ENCODE results near the gene HOXA13. TPM values are rescaled to one million over a fixed set of nuclear protein-coding genes. Genes with fewer than 3 reads are reported as not detected.

HOXA13 gene
- total RNA-seq, 1 donor from 2014 or later: not detected

DNA sequence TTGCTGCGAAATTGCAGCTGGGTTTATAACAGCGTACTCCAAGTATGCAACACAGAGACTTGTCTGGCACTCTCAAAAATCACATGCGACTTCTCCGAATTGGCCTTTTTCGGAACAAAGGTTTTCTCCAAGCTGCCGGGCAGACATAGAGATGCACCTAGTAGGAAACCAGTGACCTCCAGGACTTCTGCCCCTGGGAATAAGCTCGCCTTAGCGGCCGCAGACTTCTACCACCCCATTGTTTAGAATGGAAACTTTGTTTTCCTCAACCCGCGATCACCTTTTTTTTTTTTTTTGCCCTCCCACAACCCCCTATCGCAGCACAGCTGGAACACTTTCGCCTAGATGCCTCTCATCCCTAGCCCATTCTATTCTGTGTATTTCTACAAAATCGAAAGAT lies 20.9 kb downstream of the HOXA13 start:
- Mint-ChIP-seq H3K36me3 (ENCODE audit: low read depth, unreplicated experiment) (no peaks in the 10 kb centered on the region), H3K27me3 (ENCODE audit: unreplicated experiment) (peaks cover 42% of the 10 kb centered on the region), H3K27ac (ENCODE audit: unreplicated experiment) (no peak overlapping the region), H3K9me3 (ENCODE audit: unreplicated experiment) (no peaks in the 10 kb centered on the region), H3K4me1 (ENCODE audit: unreplicated experiment) (peaks cover 23% of the 10 kb centered on the region), H3K4me3 (ENCODE audit: unreplicated experiment) (no peak overlapping the region)
- TF ChIP-seq, protein P1, sequence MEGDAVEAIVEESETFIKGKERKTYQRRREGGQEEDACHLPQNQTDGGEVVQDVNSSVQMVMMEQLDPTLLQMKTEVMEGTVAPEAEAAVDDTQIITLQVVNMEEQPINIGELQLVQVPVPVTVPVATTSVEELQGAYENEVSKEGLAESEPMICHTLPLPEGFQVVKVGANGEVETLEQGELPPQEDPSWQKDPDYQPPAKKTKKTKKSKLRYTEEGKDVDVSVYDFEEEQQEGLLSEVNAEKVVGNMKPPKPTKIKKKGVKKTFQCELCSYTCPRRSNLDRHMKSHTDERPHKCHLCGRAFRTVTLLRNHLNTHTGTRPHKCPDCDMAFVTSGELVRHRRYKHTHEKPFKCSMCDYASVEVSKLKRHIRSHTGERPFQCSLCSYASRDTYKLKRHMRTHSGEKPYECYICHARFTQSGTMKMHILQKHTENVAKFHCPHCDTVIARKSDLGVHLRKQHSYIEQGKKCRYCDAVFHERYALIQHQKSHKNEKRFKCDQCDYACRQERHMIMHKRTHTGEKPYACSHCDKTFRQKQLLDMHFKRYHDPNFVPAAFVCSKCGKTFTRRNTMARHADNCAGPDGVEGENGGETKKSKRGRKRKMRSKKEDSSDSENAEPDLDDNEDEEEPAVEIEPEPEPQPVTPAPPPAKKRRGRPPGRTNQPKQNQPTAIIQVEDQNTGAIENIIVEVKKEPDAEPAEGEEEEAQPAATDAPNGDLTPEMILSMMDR (IDR thresholded peaks at IDR 0.05; ENCODE audit: unreplicated experiment): no peak
- no peak for DNase-seq (ENCODE audit: low spot score)

DNA sequence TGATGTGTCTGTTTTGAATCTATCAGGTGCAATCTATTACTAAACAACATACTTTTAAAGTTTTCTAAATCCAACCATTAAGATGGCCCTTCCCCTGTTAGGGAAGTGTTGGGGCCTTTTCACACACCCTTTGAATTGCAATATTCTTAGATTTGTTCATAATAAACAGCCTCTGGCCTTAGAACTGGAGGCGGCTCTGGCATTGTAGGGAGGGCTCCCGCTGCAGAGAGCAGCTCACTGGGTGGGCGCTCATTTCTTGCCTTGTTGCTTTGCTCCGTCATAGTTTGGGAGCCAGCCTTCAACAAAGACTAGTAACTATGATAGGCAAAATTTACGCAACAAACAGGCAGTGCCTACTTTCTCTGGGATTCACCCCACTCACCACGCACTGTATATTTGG lies 21.5 kb downstream of the HOXA13 start:
- TF ChIP-seq, protein P1 (IDR thresholded peaks at IDR 0.05; ENCODE audit: unreplicated experiment): no peak
- Mint-ChIP-seq H3K36me3 (ENCODE audit: low read depth, unreplicated experiment) (no peaks in the 10 kb centered on the region), H3K27me3 (ENCODE audit: unreplicated experiment) (peaks cover 42% of the 10 kb centered on the region), H3K27ac (ENCODE audit: unreplicated experiment) (no peak overlapping the region), H3K4me3 (ENCODE audit: unreplicated experiment) (no peak overlapping the region), H3K9me3 (ENCODE audit: unreplicated experiment) (no peaks in the 10 kb centered on the region), H3K4me1 (ENCODE audit: unreplicated experiment) (peaks cover 18% of the 10 kb centered on the region)
- no peak for DNase-seq (ENCODE audit: low spot score)

DNA sequence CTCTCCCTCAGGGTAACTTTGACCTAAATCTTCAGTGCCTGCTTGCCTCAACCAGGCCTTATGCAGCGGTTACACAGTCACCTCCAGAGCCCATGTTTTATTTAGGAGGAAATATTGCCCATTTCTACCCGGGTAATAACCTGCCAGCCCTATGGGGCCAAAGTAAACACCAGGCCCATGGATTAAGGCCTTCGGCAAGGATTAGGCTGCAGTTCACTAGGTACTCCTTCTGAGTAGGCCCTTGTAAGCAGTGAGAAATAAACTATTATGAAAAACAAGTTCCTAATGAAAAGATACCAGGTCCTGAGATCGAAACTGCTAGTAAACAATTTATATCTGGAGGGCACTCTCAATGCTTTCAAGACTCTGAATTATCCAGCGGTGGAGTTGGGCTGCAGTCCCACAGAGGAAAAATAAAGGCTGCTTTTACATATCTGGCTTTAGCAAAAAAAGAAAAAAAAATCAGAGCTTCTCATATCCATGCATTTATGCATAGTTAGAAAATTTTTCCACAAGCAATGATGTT lies 22.0 kb downstream of the HOXA13 start:
- TF ChIP-seq, protein P1 (IDR thresholded peaks at IDR 0.05; ENCODE audit: unreplicated experiment): no peak
- peaks cover 40% of the 10 kb centered on the region for H3K27me3 Mint-ChIP-seq (ENCODE audit: unreplicated experiment)
- H3K36me3 Mint-ChIP-seq (ENCODE audit: low read depth, unreplicated experiment): no peaks in the 10 kb centered on the region
- peaks cover 18% of the 10 kb centered on the region for H3K4me1 Mint-ChIP-seq (ENCODE audit: unreplicated experiment)
- H3K4me3 Mint-ChIP-seq (ENCODE audit: unreplicated experiment): no peak overlapping the region
- H3K27ac Mint-ChIP-seq (ENCODE audit: unreplicated experiment): no peak overlapping the region
- DNase-seq (ENCODE audit: low spot score): no peak
- no peaks in the 10 kb centered on the region for H3K9me3 Mint-ChIP-seq (ENCODE audit: unreplicated experiment)

DNA sequence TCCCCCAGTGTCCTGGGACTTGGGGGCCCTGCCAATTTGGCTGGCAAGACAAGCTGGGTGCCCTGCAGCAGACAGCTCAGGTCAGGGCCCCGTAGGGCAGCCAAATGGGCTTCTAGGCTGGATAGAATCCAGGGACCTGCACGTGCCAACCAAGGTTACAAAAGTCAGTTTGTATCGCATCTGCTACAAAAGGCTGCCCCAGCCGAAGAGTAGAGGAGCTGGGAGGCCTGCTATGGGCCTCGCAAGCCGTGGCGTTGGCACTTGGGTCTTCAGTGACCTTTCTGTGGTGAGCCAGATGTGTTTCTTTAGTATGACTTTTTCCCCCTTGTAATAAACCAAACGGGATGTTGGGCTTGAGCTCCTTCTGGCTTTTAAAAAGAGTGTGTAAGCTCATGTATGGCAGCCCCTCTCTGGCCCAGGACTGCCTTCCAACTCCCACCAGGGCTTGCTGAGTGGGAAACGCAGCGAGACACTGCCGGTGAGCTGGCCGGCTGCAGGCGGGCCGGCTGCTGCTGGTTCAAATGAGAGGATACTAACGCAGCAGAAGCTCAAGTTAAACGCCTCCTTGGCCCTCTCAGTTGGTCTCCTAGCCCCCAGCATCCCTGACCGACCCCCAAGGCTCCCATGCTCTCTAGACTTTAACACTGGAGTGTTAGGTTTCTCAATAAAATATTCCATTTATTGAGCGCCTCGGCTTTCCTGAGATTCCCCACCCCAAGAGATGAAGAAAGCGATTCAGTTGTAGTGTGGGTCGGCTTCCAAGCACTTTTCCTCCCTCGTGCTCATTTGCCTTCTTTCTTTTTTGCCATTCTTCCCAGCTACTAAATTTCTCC lies 22.7 kb downstream of the HOXA13 start:
- H3K36me3 Mint-ChIP-seq (ENCODE audit: low read depth, unreplicated experiment): no peaks in the 10 kb centered on the region
- no peaks in the 10 kb centered on the region for H3K9me3 Mint-ChIP-seq (ENCODE audit: unreplicated experiment)
- peaks cover 21% of the 10 kb centered on the region for H3K4me1 Mint-ChIP-seq (ENCODE audit: unreplicated experiment)
- no peak overlapping the region for H3K27ac Mint-ChIP-seq (ENCODE audit: unreplicated experiment)
- H3K27me3 Mint-ChIP-seq (ENCODE audit: unreplicated experiment): peaks cover 39% of the 10 kb centered on the region
- TF ChIP-seq, protein P1 (IDR thresholded peaks at IDR 0.05; ENCODE audit: unreplicated experiment): no peak
- H3K4me3 Mint-ChIP-seq (ENCODE audit: unreplicated experiment): no peak overlapping the region
- DNase-seq (ENCODE audit: low spot score): no peak

DNA sequence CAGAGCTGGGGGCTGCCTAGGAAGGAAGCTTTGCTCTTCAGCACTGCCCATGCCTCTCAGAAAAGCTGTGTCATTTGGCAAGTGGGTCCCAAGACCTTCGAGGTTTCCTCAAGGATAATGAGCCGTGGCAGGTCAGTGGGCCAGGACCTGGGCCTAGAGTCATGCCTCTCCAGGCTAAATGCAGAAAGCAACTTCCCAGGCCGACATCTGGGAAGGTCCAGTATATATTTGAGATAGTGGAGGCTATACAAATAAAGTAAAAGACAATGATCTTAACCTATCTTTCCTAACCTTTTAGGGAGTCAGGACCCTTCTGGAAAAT lies 23.4 kb downstream of the HOXA13 start:
- H3K4me3 Mint-ChIP-seq (ENCODE audit: unreplicated experiment): no peak overlapping the region
- peaks cover 26% of the 10 kb centered on the region for H3K4me1 Mint-ChIP-seq (ENCODE audit: unreplicated experiment)
- H3K27ac Mint-ChIP-seq (ENCODE audit: unreplicated experiment): no peak overlapping the region
- H3K9me3 Mint-ChIP-seq (ENCODE audit: unreplicated experiment): no peaks in the 10 kb centered on the region
- no peaks in the 10 kb centered on the region for H3K36me3 Mint-ChIP-seq (ENCODE audit: low read depth, unreplicated experiment)
- DNase-seq (ENCODE audit: low spot score): no peak
- TF ChIP-seq, protein P1 (IDR thresholded peaks at IDR 0.05; ENCODE audit: unreplicated experiment): no peak
- peaks cover 44% of the 10 kb centered on the region for H3K27me3 Mint-ChIP-seq (ENCODE audit: unreplicated experiment)
